Mucosa of gallbladder (tissue), 1 donor: ENCODE measurements around the gene PPID. TPM values are rescaled to one million over a fixed set of nuclear protein-coding genes. Genes with fewer than 3 reads are reported as not detected.
A peak's percentile ranks its signal among the peaks of the same experiment; 100 is the strongest.
"Not testable (repeated sequence)": the region's sequence is repeated elsewhere in the genome, so short reads cannot be mapped to it uniquely, and the experiment has no call there.

Experiments used
- DNase-seq: peaks from one replicate; pipeline ENCODE4 v3.0.0-alpha.2; 2020; ENCODE audit warnings: low spot score
- total RNA-seq: library from RNA; stranded (reverse); gene quantifications from one replicate; pipeline ENCODE4 v1.2.1, GENCODE V29; 2021
- donor health status: DM: no; HTN: no; CAD: no.

Gene PPID
- total RNA-seq, 1 donor from 2014 or later: 34.8 TPM

DNA sequence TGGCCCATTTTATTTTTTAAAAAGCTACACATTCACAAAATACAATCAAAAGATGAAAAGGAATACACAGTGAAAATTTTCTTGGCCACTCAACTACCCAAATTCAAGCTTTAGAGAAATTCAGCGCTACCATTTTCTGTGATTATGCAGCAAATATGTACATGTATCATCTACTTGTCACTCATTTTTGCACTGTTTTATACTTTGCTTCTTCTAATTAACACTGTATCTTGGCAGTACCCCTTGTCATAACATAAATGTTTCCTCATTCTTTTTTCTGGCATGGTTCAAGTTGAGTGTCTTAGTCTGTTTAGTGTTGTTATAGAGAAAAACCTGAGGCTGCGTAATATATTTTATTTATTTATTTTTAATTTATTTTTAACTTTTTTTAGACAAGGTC is 15.7 kb upstream of the PPID start:
- no peak for DNase-seq

DNA sequence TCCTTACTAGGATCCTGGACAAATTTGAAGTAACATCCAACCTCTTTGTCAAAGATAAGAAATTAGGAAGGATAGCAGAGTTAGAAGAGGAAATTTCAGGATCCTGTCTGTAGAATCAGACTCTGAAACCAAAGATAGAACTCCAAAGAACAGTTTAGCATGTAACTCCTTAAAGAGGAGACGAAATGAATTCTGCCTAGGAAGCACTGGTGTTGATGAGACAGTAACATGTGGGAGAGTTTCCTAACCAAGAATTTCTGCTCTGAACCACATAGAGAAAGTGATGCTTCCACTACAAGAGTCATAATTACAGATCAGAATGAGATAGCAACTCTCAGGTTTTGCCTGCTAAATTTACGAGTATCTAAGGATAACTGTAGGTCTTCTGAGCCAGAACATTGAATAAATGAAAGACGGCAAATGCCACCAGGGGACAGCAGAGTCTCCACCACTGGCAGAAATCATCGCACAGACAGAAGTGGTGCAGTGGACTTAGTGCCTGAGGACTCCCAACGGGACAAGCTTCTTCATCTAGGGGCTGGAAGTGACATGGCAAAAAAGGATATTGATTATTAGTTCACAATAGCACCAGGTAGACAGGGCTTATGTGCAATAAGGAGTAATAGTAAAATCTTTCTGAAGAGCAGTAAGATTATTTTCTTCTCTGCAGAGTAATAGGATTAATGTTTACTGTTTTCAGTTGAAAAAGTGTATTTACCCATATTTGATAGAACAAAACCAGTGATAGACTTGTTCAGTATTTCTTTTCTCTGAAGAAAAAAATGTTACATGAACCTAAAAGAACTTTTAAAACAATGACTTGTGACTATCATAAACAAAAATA is 6.7 kb upstream of the PPID start:
- peak; percentile 73 for DNase-seq

DNA sequence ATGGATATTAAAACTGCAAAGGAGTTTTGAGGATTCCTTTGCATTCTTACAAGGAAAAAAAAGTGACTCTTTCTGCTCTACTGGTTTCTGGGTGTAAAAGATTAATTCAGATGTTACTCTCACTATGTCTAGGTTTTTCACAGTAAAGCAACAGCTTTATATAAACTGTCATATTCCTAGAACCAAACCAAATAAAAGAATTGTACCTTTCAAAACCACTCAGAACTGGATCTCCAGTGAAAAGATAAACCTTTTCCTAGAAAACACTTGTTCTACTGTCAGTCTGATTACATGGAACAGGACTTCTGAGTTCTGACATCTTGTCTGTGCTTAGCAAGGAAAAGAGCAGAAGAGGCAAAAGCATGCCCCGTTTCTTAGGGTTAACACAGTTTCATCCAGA is 5.0 kb upstream of the PPID start:
- no peak for DNase-seq

DNA sequence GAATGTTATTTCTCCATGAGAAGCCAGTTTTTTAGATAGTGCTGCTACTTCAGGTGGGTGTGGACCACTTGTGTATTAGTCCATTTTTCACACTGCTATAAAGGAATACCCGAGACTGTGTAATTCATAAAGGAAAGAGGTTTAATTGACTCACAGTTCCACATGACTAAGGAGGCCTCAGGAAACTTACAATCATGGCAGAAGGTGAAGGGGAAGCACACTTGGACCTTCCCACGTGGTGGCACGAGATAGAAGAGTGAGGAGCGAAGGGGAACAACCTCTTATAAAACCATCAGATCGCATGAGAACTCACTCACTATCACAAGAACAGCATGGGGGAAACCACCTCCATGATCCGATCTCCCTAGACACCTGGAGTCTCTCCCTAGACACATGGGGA is 3.4 kb upstream of the PPID start:
- DNase-seq: no peak

DNA sequence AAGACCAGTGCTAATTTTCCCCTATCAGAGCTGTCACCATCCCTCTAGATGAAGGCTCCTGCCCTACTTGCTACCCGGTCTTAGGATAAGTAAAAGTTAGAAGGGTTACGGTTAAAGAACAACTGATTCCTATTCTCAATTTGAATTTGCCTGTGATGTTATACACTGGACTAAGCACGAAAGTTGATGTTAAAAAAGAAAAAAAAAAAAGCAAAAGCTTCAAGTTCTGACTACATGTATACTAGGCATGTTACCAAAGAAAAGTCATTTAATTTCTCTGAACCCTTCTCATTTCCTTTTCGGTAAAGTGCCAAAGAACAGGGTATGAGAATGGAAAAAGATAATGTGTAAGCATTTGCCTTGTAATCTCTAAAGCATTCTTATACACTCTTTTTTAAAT is 1.4 kb upstream of the PPID start:
- no peak for DNase-seq

DNA sequence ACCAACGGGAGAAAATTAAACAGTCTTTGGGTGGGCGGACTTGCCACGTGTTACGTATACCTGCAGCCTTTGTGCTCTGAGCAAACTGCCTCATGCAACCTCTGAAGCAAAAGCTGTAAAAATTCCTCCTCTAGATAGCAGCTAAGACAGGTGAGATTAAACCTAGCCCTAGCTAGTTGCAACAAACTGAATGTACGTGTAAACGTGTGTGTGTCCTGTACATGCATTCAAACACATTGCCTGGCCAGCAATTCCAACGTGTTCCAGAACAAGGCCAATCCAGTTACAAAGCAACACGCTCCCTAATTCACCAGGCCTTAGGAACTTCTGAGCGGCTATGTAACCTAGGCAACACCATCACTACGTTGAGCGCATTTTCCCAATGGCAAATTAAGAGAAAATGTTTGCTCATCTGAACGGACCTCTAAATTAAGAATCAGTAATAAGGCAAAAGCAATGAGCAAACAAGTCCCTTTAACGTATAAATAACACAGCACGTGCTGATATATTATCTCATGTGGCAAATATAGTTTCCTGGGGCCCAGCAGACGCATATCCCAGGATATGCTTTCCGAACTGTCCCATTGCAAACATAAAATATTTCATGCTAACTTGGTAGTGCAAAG is 792 bp downstream of the PPID start:
- no peak for DNase-seq

DNA sequence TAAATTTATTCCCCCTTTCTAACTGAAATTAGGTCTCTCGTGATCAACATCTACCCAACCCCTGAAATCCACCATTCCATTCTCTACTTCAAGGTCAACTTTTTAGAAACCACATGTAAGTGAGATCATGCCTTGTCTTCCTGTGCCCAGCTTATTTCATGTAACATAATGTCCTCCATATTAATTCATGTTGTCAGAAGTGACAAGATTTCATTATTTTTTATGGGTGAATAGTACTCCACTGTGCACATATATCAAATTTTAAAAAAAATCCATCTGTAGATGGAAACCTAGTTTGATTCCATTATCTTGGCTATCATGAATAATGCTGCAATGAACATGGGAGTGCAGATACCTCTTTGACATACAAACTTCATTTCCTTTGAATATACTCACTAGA is 1.5 kb downstream of the PPID start:
- no peak for DNase-seq

DNA sequence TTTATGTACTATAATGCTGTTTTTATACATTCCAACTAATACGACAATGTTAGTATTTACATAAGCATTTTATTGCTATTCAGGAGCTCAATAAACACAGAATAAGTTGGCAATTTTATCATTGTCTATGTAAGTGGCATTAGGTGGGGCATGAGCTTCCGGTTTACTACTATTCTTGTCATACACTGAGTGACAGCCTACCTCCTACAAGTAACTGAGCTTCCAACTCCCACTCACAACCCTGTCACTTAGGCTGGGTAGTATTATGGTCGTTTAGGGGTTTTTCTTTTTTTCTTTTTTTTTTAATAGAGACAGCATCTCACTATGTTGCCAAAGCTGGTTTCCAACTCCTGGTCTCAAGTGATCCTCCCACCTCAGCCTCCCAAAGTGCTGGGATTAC is 7.4 kb downstream of the PPID start:
- DNase-seq: no peak

DNA sequence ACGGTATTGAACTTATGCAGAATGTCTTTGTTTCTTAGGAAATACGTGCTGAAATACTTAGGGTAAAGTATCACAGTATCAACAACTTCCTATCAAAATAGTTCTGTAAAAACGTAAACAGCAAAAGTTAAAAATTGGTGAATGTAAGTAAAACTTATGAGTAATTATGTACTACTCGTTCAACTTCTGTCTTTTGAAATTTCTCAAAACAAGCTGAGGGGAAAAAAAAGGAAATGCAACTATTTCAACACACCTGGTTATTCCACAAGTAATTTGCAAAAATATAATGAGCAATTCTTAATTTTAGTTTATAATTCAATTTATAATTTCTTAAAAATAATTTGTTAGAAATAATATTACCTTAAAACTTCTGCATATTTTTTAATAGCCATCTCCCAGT is 8.3 kb downstream of the PPID start:
- DNase-seq: no peak

DNA sequence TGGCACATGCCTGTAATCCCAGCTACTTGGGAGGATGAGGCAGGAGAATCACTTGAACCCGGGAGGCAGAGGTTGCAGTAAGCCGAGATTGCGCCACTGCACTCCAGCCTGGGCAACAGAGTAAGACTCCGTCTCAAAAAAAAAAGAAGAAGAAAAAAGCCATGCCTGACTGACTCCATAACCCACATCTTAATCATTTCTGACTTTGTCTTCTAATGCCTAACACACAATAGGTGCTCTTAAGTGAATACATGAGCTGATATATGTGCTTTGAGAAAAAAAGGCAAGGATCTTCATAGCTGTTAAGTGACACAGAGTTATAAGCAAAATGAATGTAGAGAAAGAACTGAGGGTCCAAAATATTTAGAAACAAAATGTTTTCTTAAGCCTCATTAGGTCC is 10.6 kb downstream of the PPID start:
- DNase-seq: not testable (repeated sequence)

DNA sequence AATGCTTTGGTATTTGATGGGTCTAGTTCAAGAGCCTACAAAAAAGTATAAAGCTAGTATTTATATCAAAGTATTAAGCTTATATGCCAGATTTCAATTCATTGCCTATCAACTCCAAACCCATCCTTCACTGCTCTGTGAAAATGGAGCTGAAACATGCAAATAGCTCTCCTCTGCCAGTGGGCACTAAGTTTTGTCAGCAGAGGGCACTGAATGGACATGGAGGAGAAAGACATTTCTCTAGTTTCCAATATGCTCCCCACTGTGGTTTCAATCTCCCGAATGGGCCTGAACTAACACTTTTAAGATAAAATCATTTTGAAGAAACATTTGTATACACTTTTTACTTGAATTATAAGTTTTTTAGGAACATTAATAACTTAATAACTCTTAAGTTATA is 12.4 kb downstream of the PPID start:
- DNase-seq: no peak

DNA sequence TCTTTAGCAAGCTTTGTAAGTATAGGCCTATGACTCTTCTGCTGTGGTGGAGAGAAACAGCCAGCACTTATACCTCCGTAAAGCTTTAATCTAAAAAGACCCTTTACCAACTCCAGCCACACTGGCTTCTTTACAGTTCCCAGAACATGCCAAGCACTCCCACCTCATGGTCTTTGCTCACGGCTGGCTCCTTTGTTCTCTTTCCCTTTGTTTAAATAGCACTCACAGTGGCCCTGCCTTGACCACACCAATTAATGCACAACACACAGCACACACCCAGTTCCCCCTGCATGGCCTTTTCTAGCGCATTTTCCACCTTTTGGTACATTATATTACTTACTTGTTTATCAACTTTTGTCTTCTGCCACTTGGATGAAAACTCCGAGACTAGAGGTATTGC is 18.9 kb downstream of the PPID start:
- no peak for DNase-seq

DNA sequence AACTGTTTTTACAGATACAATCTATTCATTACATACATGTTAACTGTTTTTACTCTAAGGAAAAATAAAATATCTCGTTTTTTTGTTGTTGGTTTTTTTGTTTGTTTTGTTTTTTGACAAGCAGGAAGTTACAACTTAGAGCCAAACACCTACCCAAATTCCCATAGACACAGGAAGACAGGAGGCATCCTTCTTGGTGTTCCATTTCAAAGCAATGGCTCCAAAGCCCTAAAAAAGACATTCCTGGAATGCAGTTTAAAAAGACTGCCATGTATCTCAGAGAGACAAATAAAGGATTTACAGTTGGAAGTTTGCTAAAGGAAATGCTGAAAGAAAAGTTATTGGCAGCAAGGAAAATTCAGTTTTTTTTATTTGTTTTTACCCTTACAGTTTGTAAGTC is 34.4 kb downstream of the PPID start:
- DNase-seq: no peak

DNA sequence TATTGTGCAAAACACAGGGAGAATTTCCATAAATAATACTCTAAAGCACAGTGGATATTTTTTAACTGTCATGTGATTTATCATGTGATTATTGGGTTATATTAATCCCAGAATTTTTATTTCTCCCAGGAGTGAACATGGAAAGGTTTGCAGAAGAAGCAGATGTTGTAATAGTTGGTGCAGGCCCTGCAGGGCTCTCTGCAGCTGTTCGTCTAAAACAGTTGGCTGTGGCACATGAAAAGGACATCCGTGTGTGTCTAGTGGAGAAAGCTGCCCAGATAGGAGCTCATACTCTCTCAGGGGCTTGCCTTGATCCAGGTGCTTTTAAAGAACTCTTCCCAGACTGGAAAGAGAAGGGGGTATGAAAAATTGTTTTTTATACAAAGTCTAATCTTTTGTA is 41.1 kb downstream of the PPID start:
- no peak for DNase-seq

DNA sequence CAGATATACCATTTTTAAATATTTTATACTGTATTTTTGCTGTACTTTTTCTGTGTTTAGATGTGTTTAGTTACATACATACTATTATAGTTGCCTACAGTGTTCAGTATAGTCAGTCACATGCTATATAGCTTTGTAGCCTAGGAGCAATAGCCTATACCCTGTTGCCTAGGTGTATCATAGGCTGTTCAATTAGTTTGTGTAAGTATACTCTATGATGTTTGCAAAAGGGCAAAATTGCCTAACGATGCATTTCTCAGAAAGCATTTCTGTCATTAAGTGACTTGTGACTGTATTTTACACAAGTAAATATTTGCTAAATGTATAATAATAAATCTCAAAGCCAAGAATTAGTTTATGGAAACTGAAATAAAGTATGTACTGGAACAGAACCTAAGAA is 41.6 kb downstream of the PPID start:
- no peak for DNase-seq

DNA sequence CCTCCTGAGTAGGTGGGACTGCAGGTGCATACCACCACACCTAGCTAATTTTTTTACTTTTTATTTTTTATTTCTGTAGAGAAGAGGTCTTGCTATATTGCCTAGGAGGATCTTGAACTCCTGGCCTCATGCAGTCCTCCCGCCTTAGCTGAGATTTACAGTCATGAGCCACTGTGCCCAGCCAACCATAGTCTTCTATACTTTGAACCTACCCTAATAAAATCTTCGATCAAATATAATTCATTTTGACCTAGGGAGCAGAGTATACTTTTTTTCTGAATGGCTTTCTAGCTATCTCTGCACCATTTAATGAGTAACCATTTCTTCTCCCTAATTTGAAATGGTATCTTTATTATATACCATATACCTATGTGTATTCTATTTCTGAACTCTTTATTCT is 44.4 kb downstream of the PPID start:
- no peak for DNase-seq

DNA sequence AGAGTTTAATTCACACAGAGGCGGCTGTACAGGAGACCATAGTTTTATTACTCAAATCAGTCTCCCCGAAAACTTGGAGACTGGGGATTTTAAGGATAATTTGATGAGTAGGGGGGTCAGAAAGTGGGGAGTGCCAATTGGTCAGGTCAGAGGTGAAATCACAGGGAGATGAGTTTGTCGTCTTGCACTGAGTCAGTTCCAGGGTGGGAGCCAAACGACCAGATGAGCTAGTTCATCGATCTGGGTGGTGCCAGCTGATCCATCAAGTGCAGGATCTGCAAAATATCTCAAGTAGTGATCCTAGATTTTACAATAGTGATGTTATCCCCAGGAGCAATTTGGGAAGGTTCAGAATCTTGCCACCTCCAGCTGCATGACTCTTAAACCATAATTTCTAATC is 47.1 kb downstream of the PPID start:
- DNase-seq: no peak

DNA sequence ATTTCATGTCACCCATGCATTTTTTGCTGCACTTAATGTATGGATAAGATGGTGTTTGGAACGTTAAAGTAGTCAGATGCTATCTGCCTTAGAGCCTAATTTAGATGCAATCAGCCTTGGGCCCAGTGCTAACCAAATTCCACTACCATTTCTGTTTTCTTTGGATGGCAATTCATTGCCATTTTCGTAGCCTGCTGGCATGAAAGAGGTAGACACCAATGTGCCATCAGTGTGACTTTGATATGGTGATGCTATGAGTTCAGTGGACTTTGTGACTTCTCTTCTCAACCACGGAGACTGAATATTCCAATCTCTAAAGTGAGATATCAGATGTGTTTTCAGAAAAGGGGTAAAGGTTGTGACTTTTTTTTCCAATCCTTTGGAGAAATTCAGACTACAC is 49.6 kb downstream of the PPID start:
- no peak for DNase-seq

DNA sequence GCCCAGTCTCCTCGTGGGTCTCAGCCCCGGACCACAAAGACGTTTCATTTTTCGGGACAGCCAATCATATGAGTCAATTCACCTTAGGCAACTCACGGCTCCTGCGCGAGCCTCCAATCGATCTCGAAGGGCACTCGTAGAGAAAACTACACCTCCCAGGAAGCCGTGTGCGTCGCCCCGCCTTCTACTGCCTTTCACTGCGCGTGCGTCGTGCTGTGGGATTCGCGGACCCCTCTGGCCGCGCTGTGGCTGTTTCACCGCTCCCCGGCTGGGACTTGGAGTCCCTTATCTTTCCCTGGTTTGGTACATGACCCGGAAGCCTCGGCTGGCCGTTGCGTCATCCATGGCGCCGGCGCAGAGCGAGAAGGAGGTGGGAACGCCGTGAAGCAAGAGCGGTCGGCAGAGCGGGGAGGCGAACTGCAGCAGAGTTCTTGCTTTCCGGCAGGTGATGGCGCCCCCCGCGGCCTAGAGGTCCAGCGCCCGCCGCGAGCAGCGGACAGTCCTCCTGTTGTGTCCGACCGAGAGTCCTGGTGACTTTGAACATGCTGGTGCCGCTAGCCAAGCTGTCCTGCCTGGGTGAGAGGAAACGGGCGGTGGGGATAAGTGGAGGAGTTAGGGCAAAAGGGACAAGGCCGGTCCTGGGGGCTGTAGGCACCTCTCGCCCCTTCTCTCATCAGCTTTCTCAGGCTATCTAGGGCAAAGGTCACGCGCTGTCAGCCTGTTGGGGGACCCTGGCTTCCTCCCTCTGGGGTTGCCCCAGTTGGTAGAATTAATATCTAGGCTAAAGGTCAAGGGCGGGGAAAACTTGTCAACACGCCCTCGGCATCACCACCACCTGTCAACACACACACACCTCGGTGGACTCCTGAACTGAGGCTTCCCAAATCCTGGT is 51.0 kb downstream of the PPID start, which contains the start of gene ETFDH:
ETFDH (plus strand) TSS at position 382 of the 892 bp plus-strand sequence; CDS start at position 543, 161 bp downstream.
- peak; percentile 99 for DNase-seq

DNA sequence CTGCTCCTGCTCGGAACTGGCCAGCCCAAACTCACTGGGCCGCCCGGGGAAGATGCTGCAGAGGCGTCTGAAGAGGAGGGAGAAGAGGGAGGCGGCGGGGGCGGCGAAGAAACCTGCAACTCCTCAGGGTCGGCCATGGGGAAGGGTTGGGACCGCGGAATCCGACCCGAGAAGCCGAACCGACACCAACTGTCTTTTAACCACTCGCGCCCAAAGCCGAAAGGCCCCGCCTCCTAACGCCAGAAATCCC is 51.6 kb downstream of the PPID start, which contains the start of gene C4orf46:
C4orf46 (minus strand) TSS at position 223 of the 250 bp plus-strand sequence; CDS start at position 137, 86 bp downstream.
- no peak for DNase-seq

DNA sequence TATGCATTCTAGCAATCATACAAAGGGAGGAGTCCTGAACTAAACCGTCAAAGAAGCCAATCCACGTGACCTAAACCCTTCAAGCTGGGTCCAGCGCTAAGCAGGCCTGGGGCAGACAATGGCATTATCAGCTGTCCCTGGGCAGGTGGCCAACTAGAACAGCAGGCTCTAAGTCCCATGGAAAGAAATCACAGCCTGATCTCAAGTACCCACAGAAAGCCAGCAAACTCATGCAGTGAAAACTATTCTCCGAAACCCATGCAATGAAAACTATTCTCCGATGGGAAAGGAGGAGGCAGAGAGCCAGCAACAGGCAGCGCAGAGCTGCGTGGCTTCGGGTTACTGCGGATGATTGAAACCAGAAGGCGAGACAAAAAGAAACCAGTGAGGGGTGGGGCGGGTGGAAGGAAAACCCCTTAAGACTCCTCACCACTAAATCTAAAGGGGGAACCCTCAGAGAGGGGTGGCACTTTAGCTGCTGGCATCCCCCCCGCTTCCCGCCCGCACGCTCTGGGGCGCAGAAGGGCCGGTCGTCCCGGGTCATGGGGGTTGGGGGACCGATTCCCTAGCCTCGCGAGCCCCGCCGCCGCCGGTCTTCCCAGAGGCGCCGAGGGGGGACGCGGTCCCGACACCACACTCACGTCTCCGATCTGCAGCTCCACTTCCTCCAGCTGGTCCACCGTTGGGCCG is 52.1 kb downstream of the PPID start:
- peak; percentile 74 for DNase-seq

DNA sequence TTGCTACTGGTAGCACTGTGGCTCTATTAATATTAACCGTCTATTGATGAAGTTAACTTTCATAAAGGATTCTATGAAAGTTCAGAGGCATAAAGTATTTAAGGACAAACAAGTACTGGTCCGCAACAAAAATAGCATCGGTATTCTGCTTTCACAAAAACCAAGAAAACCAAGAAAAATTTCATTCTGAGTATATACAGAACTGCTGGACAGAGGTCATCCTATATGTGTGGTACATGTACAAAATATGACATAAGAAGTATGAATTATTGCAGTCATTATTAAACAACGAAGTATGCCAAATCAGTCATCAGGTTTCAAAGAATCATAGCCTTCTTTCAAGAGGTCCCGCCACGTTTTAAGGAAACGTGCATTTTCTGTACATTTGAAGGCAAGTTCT is 53.9 kb downstream of the PPID start:
- DNase-seq: no peak
